ENCODE data around the gene KRT16.
"Not testable (repeated sequence)": the region's sequence is repeated elsewhere in the genome, so short reads cannot be mapped to it uniquely, and the experiment has no call there.

KRT16 gene

GRCh38 chr17:41612376-41613160, at the start of gene KRT16:
KRT16 (minus strand) TSS chr17:41612767; CDS start chr17:41612688, 79 bp downstream.
- DNase-seq (ENCODE audit: low read depth in 2 of 2), result not testable (repeated sequence)

- no peak for DNase-seq (ENCODE audit: low read depth in 2 of 2)
Observed at GRCh38 chr17:41660221-41660711, 47.7 kb upstream of the KRT16 start.

- no peak for DNase-seq (ENCODE audit: low read depth in 2 of 2)
Observed at GRCh38 chr17:41659427-41660212, 47.1 kb upstream of the KRT16 start.

- no peak for DNase-seq (ENCODE audit: low read depth in 2 of 2)
Observed at GRCh38 chr17:41658846-41659245, 46.3 kb upstream of the KRT16 start.

GRCh38 chr17:41657936-41658335, 45.4 kb upstream of the KRT16 start:
- no peak for DNase-seq (ENCODE audit: low read depth in 2 of 2)

GRCh38 chr17:41657176-41657754, 44.7 kb upstream of the KRT16 start:
- no peak for DNase-seq (ENCODE audit: low read depth in 2 of 2)

- no peak for DNase-seq (ENCODE audit: low read depth in 2 of 2)
Observed at GRCh38 chr17:41656249-41657023, 43.9 kb upstream of the KRT16 start.

- DNase-seq (ENCODE audit: low read depth in 2 of 2), result no peak
Observed at GRCh38 chr17:41655611-41656111, 43.1 kb upstream of the KRT16 start.

- no peak for DNase-seq (ENCODE audit: low read depth in 2 of 2)
Observed at GRCh38 chr17:41654678-41655607, 42.4 kb upstream of the KRT16 start.

GRCh38 chr17:41653892-41654677, 41.5 kb upstream of the KRT16 start:
- DNase-seq (ENCODE audit: low read depth in 2 of 2), result no peak

- no peak for DNase-seq (ENCODE audit: low read depth in 2 of 2)
Observed at GRCh38 chr17:41653421-41653820, 40.9 kb upstream of the KRT16 start.

GRCh38 chr17:41652461-41652970, 39.9 kb upstream of the KRT16 start:
- DNase-seq (ENCODE audit: low read depth in 2 of 2), result no peak

GRCh38 chr17:41651625-41652460, 39.3 kb upstream of the KRT16 start:
- DNase-seq (ENCODE audit: low read depth in 2 of 2), result no peak

GRCh38 chr17:41650794-41651624, 38.4 kb upstream of the KRT16 start:
- DNase-seq (ENCODE audit: low read depth in 2 of 2), result no peak

- no peak for DNase-seq (ENCODE audit: low read depth in 2 of 2)
Observed at GRCh38 chr17:41649923-41650519, 37.5 kb upstream of the KRT16 start.

GRCh38 chr17:41648411-41649195, 36.0 kb upstream of the KRT16 start:
- peak; percentile 77 to 88 for DNase-seq (ENCODE audit: low read depth in 2 of 2)

All from stimulated activated CD4-positive, alpha-beta T cell treated with anti-CD3 and anti-CD28 coated beads, Interleukin-1b, Interleukin-23, amount 100 ng/mL, for 4 hours (primary cell).